ENCODE results near the gene SMOC1. TPM values are rescaled to one million over a fixed set of nuclear protein-coding genes. Genes with fewer than 3 reads are reported as not detected.

The SMOC1 gene
- total and polyA plus RNA-seq, 2 of the 8 experiments (the other 6 are each of a cell fraction or from before 2014, with no cell fraction given): 1.6 to 2.4 TPM

DNA sequence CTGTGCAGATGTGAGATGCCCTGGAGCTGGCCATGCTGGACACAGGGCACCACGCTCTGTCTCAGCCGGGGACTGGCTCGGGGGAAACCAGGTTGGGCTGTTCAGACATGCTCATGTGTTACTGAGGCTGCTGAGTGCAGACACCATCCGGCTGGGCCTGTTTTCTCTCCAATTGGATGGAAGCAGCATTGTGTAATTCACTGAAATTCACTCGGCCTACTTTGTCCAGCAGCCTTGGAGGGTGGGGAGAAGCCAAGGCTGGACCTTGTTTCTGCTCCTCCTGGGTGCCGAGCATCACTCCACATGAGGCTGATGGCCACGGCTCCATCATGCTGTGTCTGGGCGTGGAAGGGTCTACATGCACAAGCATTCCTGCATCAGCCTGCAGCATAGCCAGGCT is 130.7 kb downstream of the SMOC1 start:
- no peaks in the 10 kb centered on the region for H3K9me3 ChIP-seq (ENCODE audit: insufficient read depth in 2 of 2, low read depth in 1 of 2, low read length in 1 of 2)
- H3K23ac ChIP-seq (ENCODE audit: insufficient read length): no peak overlapping the region
- WGBS, 2 experiments (ENCODE audit: extremely low coverage in 1 of 2, insufficient coverage in 1 of 2, insufficient read length in 1 of 2, insufficient replicate concordance in 2 of 2, low coverage in 1 of 2, low lambda C conversion rate in 2 of 2, missing lambda C conversion rate in 1 of 2): 92% methylated on average over 7 of the region's 8 CpGs; no CpG with 5 or more reads in 1 of the 2 experiments
- no peak overlapping the region for H3K4ac ChIP-seq (replicated peaks; ENCODE audit: insufficient read length, low read depth, low read length)
- H3K27ac ChIP-seq (ENCODE audit: low read depth, low read length): no peak overlapping the region
- no peak overlapping the region for H2BK120ac ChIP-seq (replicated peaks; ENCODE audit: low read depth, low read length)
- H4K91ac ChIP-seq (replicated peaks; ENCODE audit: insufficient read length, low read length): no peak overlapping the region
- H4K8ac ChIP-seq (ENCODE audit: extremely low read depth, insufficient read depth, low read length): no peak overlapping the region
- peaks cover 0 to 11% (median 5%) of the 10 kb centered on the region in 4 experiments; a peak in 3 of 7 replicates for H3K4me1 ChIP-seq (replicated peaks in 1 of 4; ENCODE audit: control insufficient read depth in 3 of 4, insufficient read depth in 4 of 4, low read length in 3 of 4)
- H3K14ac ChIP-seq (ENCODE audit: insufficient read length): no peak overlapping the region
- ChIA-PET CTCF (ENCODE audit: partially characterized antibody) (interaction anchor here (1.1 to 2.2 kb wide), 4 partner anchors 9 to 428 kb away, joined by 4 to 8 read pairs (median 6); no protein-coding TSS in a partner anchor), POLR2A (ENCODE audit: partially characterized antibody) (no interaction called here)
- H3K27me3 ChIP-seq (replicated peaks in 1 of 4; ENCODE audit: control insufficient read depth in 3 of 4, extremely low read depth in 1 of 4, insufficient read depth in 3 of 4, low read length in 3 of 4): no peaks in the 10 kb centered on the region
- no peaks in the 10 kb centered on the region for H3K79me2 ChIP-seq (ENCODE audit: control insufficient read depth in 1 of 2, insufficient read depth in 2 of 2, low read length in 2 of 2)
- H3K23me2 ChIP-seq (ENCODE audit: low read depth, low read length): no peaks in the 10 kb centered on the region
- H3K4me3 ChIP-seq (ENCODE audit: extremely low read depth in 1 of 4, insufficient read depth in 2 of 4, low read depth in 3 of 4, low read length in 4 of 4): no peak overlapping the region
- no peak overlapping the region for H3K18ac ChIP-seq (ENCODE audit: extremely low read depth, low read length)
- no peaks in the 10 kb centered on the region for H4K20me1 ChIP-seq (replicated peaks in 1 of 2; ENCODE audit: control insufficient read depth in 1 of 2, insufficient read depth in 2 of 2, low read length in 2 of 2)
- no peak overlapping the region for H3K4me2 ChIP-seq (ENCODE audit: insufficient read depth in 1 of 2, low read depth in 2 of 2, low read length in 2 of 2)
- H2BK5ac ChIP-seq (ENCODE audit: low read depth, low read length): peak overlapping the region; percentile 29; the same call in 1 of the 2 replicates
- H3K79me1 ChIP-seq (ENCODE audit: low read depth, low read length): no peaks in the 10 kb centered on the region
- H3K56ac ChIP-seq (replicated peaks; ENCODE audit: insufficient read length, low read depth, low read length): no peak overlapping the region
- FAIRE-seq (no peak), DNase-seq (ENCODE audit: low read depth in 1 of 2, low spot score in 2 of 2) (no peak)
- no peak overlapping the region for H3K9ac ChIP-seq (replicated peaks in 1 of 4; ENCODE audit: extremely low read depth in 1 of 4, low read depth in 3 of 4, low read length in 3 of 4)
- H4K5ac ChIP-seq (ENCODE audit: insufficient read length, low read depth, low read length): no peak overlapping the region
- no peak overlapping the region; the same call in 1 of the 2 replicates for H2BK20ac ChIP-seq (ENCODE audit: low read length)
- H2AFZ ChIP-seq (ENCODE audit: low read length): no peak overlapping the region
- H2AK5ac ChIP-seq (ENCODE audit: low read depth, low read length): no peak overlapping the region
- H2BK15ac ChIP-seq (ENCODE audit: low read length): 0 out of 2 replicates have a peak overlapping the region, but pooled peaks have one; percentile 14
- H3K36me3 ChIP-seq (ENCODE audit: control insufficient read depth in 2 of 4, insufficient read depth in 4 of 4, low read length in 3 of 4): no peaks in the 10 kb centered on the region
- H2BK12ac ChIP-seq (ENCODE audit: low read depth, low read length): peak overlapping the region; percentile 11; the same call in 1 of the 2 replicates
- TF ChIP-seq, protein P1, sequence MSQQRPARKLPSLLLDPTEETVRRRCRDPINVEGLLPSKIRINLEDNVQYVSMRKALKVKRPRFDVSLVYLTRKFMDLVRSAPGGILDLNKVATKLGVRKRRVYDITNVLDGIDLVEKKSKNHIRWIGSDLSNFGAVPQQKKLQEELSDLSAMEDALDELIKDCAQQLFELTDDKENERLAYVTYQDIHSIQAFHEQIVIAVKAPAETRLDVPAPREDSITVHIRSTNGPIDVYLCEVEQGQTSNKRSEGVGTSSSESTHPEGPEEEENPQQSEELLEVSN (IDR thresholded peaks at IDR 0.05): no peak
- no peak for TF ChIP-seq SP2 (IDR thresholded peaks at IDR 0.05; ENCODE audit: low read length)
- no peak for TF ChIP-seq YY1 (IDR thresholded peaks at IDR 0.05; ENCODE audit: low read depth, low read length)
- TF ChIP-seq TAF1 (IDR thresholded peaks at IDR 0.05; ENCODE audit: low read depth, low read length): no peak
- no peak for TF ChIP-seq GTF2F1 (IDR thresholded peaks at IDR 0.05; ENCODE audit: borderline replicate concordance, low read depth, low read length)
- TF ChIP-seq CHD1 (IDR thresholded peaks at IDR 0.05; ENCODE audit: low read depth, low read length): no peak
- TF ChIP-seq POLR2A (IDR thresholded peaks at IDR 0.05; ENCODE audit: control extremely low read depth in 1 of 2, low read depth in 2 of 2, low read length in 2 of 2): no peak
- no peak for TF ChIP-seq POU5F1 (IDR thresholded peaks at IDR 0.05; ENCODE audit: low read depth, low read length)
- no peak for TF ChIP-seq NANOG (IDR thresholded peaks at IDR 0.05; ENCODE audit: insufficient read depth, low read depth, low read length, poor library complexity, severe bottlenecking)
- no peak for TF ChIP-seq RBBP5 (IDR thresholded peaks at IDR 0.05; ENCODE audit: borderline replicate concordance, low read depth, low read length)
- no peak for TF ChIP-seq SP1 (IDR thresholded peaks at IDR 0.05; ENCODE audit: low read depth, low read length)
- no peak for TF ChIP-seq CHD2 (IDR thresholded peaks at IDR 0.05; ENCODE audit: low read length)

Data from H1 (cell line).